Heart right ventricle (tissue), 16 donors: ENCODE measurements around the gene OPRPN. TPM values are rescaled to one million over a fixed set of nuclear protein-coding genes. Genes with fewer than 3 reads are reported as not detected.

Experiments
- ATAC-seq, 8 donors: fragments of 200-7000 bp; cut with Tn5 transposase; one replicate each; pipeline ENCODE4 v1.9.1; 2020; ENCODE audit warnings: mild to moderate bottlenecking in 8 of 8, moderate library complexity in 8 of 8, moderate number of reproducible peaks in 1 of 8
- DNase-seq, 2 donors: peaks; one replicate each; pipeline ENCODE4 v3.0.0-alpha.2; 2020
- H3K27ac ChIP-seq, 10 donors: fragments of 200-600 bp; sonication (generic) in 2 of 10; one replicate each; pipeline versions ENCODE4 v1.5.0 to v1.8.0; 2020 to 2022; ENCODE audit warnings: mild to moderate bottlenecking in 3 of 10
- H3K27me3 ChIP-seq, 7 donors: fragments of 200-600 bp; one replicate each; pipeline ENCODE4 v1.8.0; 2021 to 2022; ENCODE audit warnings: mild to moderate bottlenecking in 2 of 7
- H3K36me3 ChIP-seq, 9 donors: fragments of 200-600 bp; sonication (generic) in 1 of 9; one replicate each; pipeline versions ENCODE4 v1.5.0 to v1.8.0; 2020 to 2022; ENCODE audit warnings: mild to moderate bottlenecking in 2 of 9
- H3K4me1 ChIP-seq, 9 donors: fragments of 200-600 bp; sonication (generic) in 1 of 9; one replicate each; pipeline versions ENCODE4 v1.5.0 to v1.8.0; 2020 to 2022; ENCODE audit warnings: mild to moderate bottlenecking in 4 of 9
- H3K4me3 ChIP-seq, 10 donors: fragments of 200-600 bp; sonication (generic) in 2 of 10; one replicate each; pipeline versions ENCODE4 v1.5.0 to v1.8.0; 2020 to 2022; ENCODE audit warnings: mild to moderate bottlenecking in 7 of 10, moderate library complexity in 2 of 10
- H3K9me3 ChIP-seq, 11 donors: fragments of 200-600 bp in 10 of 11; sonication (generic) in 2 of 11; one replicate each; pipeline versions ENCODE4 v1.5.0 to v1.8.0; 2013 to 2022; ENCODE audit warnings: mild to moderate bottlenecking in 2 of 11, control low read depth in 1 of 11, moderate library complexity in 1 of 11
- CTCF ChIP-seq, 9 donors: fragments of 200-600 bp; sonication (generic) in 2 of 9; IDR thresholded peaks; one replicate each; pipeline versions ENCODE4 v1.5.0 to v1.8.0; 2021 to 2022; ENCODE audit warnings: antibody characterized with exemption in 9 of 9, mild to moderate bottlenecking in 5 of 9, moderate library complexity in 1 of 9
- WGBS, 2 donors: extraction: QIAGEN DNeasy Blood & Tissue Kit; methylation state at CpG; one replicate each; pipeline ENCODE4 v1.1.7; 2013; ENCODE audit warnings: inconsistent platforms in 1 of 2; 5-methylcytosine and 5-hydroxymethylcytosine counted together
- intact Hi-C, 10 donors: fragments of 100-400 bp; cut with DNase I; formaldehyde crosslinking; loops; one replicate each; pipeline versions ENCODE4 v1.11.1 to v1.14.2; 2022
- polyA plus RNA-seq, 2 donors: library from polyadenylated mRNA; stranded (reverse); fragments of 200-250 nt; gene quantifications; one replicate each; pipeline ENCODE4 v1.2.3, GENCODE V29; 2013
- total RNA-seq, 10 donors: library from RNA; stranded (reverse); fragmentation: NEBNext Ultra II Directional in 3 of 10; extraction: Animal tissue kit (Norgen Biotek cat#: 25700) in 3 of 10; gene quantifications; one replicate each; pipeline versions ENCODE4 v1.2.1 to v1.2.4, GENCODE V29; 2021 to 2023
- donor health status: Arrhythmogenic right ventricular cardiomyopathy.
- donor health status: ischemic (EF 13 %, LVEDD 7.1; RV severe dilation, severe dysfunction).
- donor health status: healthy with polysubstance abuse.
- donor health status: DM: no; HTN: yes; CAD: no.
- donor health status: DM: no; HTN: no; CAD: no.
- donor health status: ischemic (EF 25% LVEDD 6.9; RV normal size, moderate dysfunction).
- donor health status: ischemic (EF 25% LVEDD 5.7; RV mildly dilated, moderate dysfunction).
- donor health status: healthy.
- donor health status: DM: yes; HTN: yes; CAD: no.
- donor health status: Ischemic cardiomyopathy.
- donor health status: ischemic (EF 35%, LVEDD 5.7; RV mildly dilated, moderate dysfunction).
- donor health status: nonischemic (EF 11% LVEDD 7.7; RV severe dilation, severe dysfunction).
- donor health status: DM: yes; HTN: yes; CAD: no.
- donor health status: PGD.
- donor health status: ischemic (EF 29% LVEDD 5.4; RV normal size, mild dysfunction).
- donor health status: nonischemic (EF 23%, LVEDD 6.1; RV moderate dilation, normal function).

Gene OPRPN
- total and polyA plus RNA-seq, 12 donors, result not detected

- H3K27me3 ChIP-seq, result no peaks in the 10 kb centered on the region
- intact Hi-C loops, result no loop called here
- WGBS, 2 donors, result 68 to 74% methylated on average over 3 of the region's 3 CpGs
- no peak for TF ChIP-seq CTCF (IDR thresholded peaks at IDR 0.05)
- no peaks in the 10 kb centered on the region for H3K36me3 ChIP-seq
- no peaks in the 10 kb centered on the region for H3K4me1 ChIP-seq
- no peak overlapping the region for H3K4me3 ChIP-seq
- peaks cover 0 to 14% (median 0%) of the 10 kb centered on the region in 11 donors for H3K9me3 ChIP-seq
- no peak overlapping the region for H3K27ac ChIP-seq
- DNase-seq (no peak), ATAC-seq (no peak)
Measured at GRCh38 chr4:70372760-70373159, 25.0 kb upstream of the OPRPN start.

GRCh38 chr4:70380578-70380977, 17.2 kb upstream of the OPRPN start:
- no peak overlapping the region for H3K27ac ChIP-seq
- H3K36me3 ChIP-seq, result no peaks in the 10 kb centered on the region
- DNase-seq (no peak), ATAC-seq (no peak)
- H3K4me1 ChIP-seq, result no peaks in the 10 kb centered on the region
- H3K27me3 ChIP-seq, result no peaks in the 10 kb centered on the region
- H3K9me3 ChIP-seq, result no peaks in the 10 kb centered on the region
- H3K4me3 ChIP-seq, result no peak overlapping the region
- WGBS, 2 donors, result 83 to 85% methylated on average over 3 of the region's 3 CpGs
- intact Hi-C loops, result no loop called here
- no peak for TF ChIP-seq CTCF (IDR thresholded peaks at IDR 0.05)

- Histone ChIP-seq H3K36me3 (no peaks in the 10 kb centered on the region), H3K27me3 (no peaks in the 10 kb centered on the region), H3K9me3 (no peaks in the 10 kb centered on the region), H3K27ac (no peak within 1 kb of the TSS), H3K4me1 (no peaks in the 10 kb centered on the region), H3K4me3 (no peak within 1 kb of the TSS)
- intact Hi-C loops, result no loop called here
- ATAC-seq (no peak), DNase-seq (no peak)
- no peak for TF ChIP-seq CTCF (IDR thresholded peaks at IDR 0.05)
- WGBS, 2 donors, result 58 to 70% methylated on average over 5 of the region's 5 CpGs
Measured at GRCh38 chr4:70382691-70383181, 15.0 kb upstream of the OPRPN start, which contains the start of gene SMR3B. Gene SMR3B, plus strand, starts transcription at chr4:70383131. Its CDS starts 1,380 bp downstream, at chr4:70384511.

- H3K27ac ChIP-seq, result no peak overlapping the region
- H3K4me3 ChIP-seq, result no peak overlapping the region
- intact Hi-C loops, result no loop called here
- H3K4me1 ChIP-seq, result no peaks in the 10 kb centered on the region
- 63 to 69% methylated on average over 2 of the region's 2 CpGs for WGBS, 2 donors
- no peak for TF ChIP-seq CTCF (IDR thresholded peaks at IDR 0.05)
- H3K36me3 ChIP-seq, result no peaks in the 10 kb centered on the region
- no peaks in the 10 kb centered on the region for H3K9me3 ChIP-seq
- no peak for DNase-seq
- no peaks in the 10 kb centered on the region for H3K27me3 ChIP-seq
- ATAC-seq, result no peak
Measured at GRCh38 chr4:70392057-70392776, 5.5 kb upstream of the OPRPN start.
